HG03095 (cell line): ENCODE results near the gene PIK3R4.

Experiments used
- ATAC-seq: cut with Tn5 transposase; IDR thresholded peaks from one replicate; pipeline ENCODE4 v1.9.1; 2021; ENCODE audit warnings: moderate library complexity; ENCODE audit not compliant: unreplicated experiment

The PIK3R4 gene

DNA sequence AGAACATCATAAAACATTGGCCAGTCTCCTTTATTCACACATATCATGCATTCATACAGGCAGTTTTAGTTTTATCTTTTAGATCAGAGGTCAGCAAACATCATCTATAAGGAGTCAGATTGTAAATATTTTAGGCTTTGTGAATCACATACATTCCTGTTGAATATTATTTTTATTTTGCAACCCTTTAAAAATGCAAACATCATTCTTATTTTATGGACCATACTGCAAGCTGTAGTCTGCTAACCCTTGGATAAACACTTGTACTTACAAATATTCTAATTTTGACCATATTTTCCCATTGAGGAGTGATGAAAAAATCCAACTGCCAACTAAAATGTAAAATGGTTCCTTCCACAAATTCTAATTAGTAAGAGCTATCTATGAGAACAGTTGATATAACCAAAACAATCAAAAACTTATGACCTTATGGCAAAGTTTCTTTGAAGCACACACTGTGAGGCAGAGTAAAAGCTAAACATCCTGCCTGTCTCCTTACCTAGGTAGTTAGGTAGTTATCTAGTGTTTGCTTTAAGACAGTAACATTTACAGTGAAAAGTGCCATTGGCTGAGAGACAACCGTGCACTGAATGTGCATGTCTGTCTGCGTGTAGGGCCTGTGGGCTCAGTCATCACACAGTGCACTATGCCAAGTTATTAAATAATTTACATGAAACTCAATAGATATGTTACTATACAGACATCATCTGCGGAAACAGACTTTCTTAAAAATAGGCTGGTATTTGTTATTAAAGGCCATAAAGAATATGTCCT lies 57.7 kb downstream of the PIK3R4 start:
- no peak for ATAC-seq

DNA sequence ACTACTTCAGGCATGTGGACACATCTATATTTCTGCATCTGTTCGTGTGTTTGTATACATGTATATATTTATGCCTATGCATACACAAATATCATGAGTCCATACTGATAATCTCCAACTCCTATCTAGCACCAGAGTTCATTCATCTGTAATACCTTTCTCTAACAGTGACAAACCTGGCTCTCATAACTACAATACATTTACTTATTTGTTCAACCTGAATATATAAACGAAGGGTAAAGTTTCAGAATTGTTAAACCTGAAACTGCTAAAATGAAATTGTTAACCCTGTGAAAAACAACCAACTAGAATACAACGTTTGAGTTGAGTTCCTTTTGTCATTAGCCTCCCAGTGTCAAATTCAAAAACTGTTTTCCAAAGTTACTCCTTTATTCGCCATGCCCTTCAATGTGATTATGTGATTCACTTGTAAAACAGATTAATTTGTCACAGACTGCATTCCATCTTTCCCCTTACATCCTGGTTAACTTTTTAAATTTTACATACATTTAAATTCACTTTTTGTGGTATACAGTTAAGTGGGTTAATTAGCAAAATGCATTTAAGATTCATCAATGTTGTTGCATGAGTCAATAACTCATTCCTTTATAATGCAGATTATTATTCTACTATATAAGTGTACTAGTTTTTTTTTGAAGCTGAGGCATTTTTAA lies 58.5 kb downstream of the PIK3R4 start:
- no peak for ATAC-seq

DNA sequence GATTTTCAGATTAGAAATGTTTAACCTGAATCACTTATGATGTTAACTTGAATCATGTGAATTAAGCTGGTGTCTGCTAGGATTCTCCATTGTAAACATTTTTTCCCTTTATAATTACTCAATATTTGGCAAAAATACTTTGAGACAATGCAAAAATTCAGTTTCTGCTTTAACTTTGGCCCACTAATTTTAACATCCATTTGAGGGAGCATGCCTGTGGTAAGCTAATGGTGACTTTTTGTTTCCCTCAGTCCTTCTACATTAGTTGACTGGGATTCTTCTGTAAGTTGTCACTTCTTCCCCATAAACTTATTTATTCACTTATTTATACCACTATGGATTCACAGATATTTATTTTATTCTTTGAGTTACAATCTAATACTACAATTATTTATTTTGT lies 59.3 kb downstream of the PIK3R4 start:
- no peak for ATAC-seq

- no peak for ATAC-seq
These were observed 59.8 kb downstream of the PIK3R4 start for GRCh38 chr3:130686833-130687232.

DNA sequence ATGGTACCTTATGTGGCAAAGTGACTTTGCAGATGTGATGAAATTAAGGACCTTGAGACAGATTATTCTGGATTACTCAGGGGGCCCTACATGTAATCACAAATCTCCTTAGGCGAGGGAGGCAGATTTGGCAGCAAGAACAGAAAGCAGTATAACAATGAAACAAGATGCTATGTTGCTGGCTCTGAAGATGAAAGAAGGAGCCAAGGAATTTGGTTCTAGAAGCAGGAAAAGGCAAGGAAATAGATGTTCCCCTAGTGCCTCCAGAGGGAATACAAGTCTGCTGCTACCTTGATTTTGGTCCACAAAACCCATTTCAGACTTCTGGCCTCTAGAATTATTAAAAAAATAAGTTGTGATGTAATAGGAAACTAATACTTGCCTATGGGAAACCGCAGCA lies 64.5 kb downstream of the PIK3R4 start:
- ATAC-seq = no peak

- no peak for ATAC-seq
These were observed 67.4 kb downstream of the PIK3R4 start for GRCh38 chr3:130679218-130679617.

DNA sequence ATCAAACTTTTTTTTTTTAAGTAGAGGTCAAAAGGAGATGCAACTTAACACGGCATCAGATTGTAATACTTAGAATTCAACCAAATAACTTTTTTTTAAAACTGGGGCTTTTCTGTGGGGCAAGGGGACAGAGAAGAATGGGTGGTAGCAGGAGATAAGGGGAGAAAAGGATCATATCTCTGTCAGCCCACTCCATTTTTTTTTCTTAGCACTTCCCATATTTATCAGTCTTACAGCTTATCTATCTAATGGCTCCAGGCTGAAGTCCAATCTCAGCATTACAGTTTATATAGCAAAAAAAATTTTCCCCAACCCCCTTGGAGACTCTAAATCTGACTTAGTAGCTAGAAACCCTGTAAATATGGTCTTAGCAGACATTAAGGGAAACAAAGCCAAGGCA lies 69.3 kb downstream of the PIK3R4 start:
- ATAC-seq = no peak

DNA sequence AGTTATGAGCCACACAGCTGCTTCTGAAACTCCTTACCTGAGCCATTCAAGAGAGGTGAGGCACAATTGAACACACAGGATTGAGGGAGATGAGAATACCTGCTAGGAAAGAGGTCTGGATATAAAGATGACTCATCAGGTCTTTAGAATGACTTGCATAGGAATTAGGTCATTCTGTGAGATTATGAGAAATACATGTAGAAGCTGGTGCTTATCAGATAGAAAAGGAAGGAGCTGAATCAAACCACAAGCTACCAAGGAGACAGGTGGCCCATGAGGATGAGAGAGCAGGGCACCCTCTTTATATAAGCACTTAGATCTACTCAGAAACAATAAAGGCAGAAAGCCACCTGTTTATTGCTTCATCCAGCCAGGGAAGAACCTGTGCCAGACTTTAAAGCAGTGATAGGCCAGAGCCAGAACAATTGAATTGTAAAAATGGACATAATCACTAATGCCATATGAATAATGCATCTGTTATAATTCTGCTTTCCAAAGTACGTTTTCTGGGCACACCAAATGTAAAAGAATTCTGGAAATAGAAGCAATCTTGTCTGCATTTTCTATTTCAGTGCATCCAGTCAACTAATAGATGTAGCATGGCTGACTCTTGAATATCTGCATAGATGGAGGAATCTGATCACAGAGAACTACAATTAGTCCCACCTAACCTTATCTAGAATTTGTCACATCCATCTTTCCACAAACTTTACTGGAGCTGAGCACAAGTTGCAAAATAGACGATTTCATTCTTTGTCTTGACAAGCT lies 74.9 kb downstream of the PIK3R4 start:
- no peak for ATAC-seq

GRCh38 chr3:130669740-130670139 lies 76.9 kb downstream of the PIK3R4 start:
- no peak for ATAC-seq

DNA sequence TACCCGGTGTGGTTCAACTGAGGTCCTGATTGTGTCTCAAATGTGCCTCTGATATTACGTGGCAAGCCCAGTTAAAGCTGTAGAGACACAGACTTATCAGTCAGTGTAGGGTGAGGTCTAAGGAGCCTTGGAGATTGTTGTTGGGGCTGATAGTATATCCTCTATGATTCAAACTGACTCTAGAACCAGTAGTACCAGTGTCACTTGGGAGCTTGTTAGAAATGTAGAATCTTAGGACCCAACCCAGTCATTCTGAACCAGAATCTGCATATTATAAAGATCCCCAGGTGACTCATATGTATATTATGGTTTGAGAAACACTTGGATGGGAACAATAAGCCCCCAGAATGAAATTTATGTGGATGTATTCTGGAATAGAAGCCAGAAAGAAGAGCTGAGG lies 83.5 kb downstream of the PIK3R4 start:
- no peak for ATAC-seq

GRCh38 chr3:130662501-130662996 lies 84.1 kb downstream of the PIK3R4 start:
- ATAC-seq = no peak

- no peak for ATAC-seq
These were observed 85.3 kb downstream of the PIK3R4 start for GRCh38 chr3:130661140-130661891.

- ATAC-seq = no peak
These were observed 86.7 kb downstream of the PIK3R4 start for GRCh38 chr3:130659911-130660310.

GRCh38 chr3:130658678-130659077 lies 88.0 kb downstream of the PIK3R4 start:
- no peak for ATAC-seq

DNA sequence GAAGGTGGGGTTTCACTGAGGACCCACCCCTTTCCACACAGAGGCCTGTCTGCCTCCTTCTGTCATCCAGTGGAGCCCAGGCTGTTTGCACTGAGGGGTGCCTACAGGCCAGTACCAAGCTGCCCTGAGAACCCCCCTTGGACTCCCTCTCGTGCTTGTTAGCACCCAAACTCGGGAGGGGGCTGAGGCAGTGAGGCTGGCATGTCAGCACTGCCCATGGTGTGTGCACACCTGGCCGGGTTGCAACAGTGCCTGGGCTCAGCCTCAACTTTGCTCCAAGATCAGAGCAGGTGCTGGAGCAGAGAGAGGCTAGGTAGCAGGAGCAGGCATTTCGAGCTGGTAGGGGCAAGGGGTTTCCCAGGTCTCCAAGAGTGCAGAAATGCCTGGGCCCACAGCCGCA lies 90.0 kb downstream of the PIK3R4 start:
- ATAC-seq = no peak

- no peak for ATAC-seq
These were observed 91.7 kb downstream of the PIK3R4 start for GRCh38 chr3:130654921-130655320.

- no peak for ATAC-seq
These were observed 92.5 kb downstream of the PIK3R4 start for GRCh38 chr3:130654091-130654490.

- ATAC-seq = no peak
These were observed 97.5 kb downstream of the PIK3R4 start for GRCh38 chr3:130649061-130649654.

DNA sequence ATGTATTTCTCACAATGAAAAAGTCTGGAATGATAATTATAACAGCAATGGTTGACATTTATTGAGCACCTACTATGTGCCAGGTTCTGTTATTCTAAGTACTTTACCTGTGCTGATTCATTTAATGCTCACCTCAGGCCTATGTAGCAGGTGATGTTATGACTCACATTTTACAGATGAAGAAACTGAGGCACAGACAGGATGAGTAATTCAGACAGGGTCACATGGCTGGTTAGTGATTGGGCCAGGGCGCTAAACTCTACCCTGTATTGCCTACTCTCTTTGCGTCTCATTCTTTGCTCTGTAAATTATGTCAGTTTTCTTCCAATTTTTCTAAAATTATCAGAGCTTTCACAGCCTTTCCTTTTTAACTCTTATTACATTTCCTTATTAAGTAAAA lies 98.3 kb downstream of the PIK3R4 start:
- no peak for ATAC-seq

DNA sequence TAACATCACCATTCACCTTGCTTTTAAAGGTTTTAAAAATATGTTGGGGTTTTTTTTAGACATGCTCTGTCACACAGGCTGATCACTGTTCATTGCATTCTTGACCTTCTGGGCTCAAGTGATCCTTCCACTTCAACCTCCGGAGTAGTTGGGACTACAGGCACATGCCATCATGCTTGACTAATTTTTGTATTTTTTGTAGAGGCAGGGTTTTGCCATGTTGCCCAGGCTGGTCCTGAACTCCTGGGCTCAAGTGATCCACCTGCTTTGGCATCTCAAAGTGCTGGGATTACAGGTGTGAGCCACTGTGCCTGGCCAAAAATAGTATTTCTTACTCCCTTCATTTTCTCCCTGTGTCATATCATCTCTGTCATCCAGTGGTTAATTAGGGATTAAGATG lies 101.4 kb downstream of the PIK3R4 start:
- no peak for ATAC-seq
